ENCODE data around the gene ANKRD65. TPM values are rescaled to one million over a fixed set of nuclear protein-coding genes. Genes with fewer than 3 reads are reported as not detected.

Gene ANKRD65
- total RNA-seq, 1 donor from 2014 or later, result 21.5 TPM

DNA sequence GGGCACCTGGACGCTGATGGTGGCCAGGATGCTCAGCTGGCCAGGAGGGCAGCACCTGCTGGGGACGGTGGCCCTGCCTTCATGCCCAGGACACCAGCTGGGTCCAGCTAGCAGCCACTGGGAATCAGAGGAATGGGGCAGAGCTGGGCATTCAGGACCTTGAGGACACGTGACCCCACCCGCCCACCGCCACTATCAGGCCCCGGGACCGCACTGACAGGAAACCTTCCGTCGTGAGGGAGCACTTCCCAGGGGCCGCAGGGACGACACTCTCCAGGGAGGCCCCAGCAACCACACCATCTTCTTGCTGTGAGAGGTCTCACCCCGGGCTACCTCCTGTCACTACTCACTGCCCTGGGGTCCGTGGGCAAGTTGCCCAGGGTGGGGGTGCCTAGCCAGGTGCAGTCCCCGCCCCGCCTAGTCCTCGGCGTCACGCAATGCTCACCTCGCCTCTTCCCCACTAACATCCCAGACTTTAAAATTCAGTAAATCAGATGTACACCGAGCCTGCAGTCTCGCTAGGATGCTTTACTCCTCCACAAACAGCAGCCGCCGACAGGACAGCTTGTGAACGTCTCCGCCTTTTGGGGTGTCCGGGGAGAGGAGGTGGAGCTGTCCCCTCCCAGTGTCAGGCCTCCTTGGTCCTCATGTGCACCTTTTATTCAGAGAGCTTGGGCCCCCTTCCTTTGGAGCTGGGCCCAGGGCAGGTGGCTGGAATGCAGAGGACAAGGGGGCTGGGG, 19.4 kb upstream of the ANKRD65 start:
- TF ChIP-seq, protein P1, sequence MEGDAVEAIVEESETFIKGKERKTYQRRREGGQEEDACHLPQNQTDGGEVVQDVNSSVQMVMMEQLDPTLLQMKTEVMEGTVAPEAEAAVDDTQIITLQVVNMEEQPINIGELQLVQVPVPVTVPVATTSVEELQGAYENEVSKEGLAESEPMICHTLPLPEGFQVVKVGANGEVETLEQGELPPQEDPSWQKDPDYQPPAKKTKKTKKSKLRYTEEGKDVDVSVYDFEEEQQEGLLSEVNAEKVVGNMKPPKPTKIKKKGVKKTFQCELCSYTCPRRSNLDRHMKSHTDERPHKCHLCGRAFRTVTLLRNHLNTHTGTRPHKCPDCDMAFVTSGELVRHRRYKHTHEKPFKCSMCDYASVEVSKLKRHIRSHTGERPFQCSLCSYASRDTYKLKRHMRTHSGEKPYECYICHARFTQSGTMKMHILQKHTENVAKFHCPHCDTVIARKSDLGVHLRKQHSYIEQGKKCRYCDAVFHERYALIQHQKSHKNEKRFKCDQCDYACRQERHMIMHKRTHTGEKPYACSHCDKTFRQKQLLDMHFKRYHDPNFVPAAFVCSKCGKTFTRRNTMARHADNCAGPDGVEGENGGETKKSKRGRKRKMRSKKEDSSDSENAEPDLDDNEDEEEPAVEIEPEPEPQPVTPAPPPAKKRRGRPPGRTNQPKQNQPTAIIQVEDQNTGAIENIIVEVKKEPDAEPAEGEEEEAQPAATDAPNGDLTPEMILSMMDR (IDR thresholded peaks at IDR 0.05), result no peak
- no peak overlapping the region for H3K4me3 ChIP-seq
- ATAC-seq (no peak), DNase-seq (no peak)
- H3K27ac ChIP-seq, result no peak overlapping the region
- no peaks in the 10 kb centered on the region for H3K36me3 ChIP-seq
- no peaks in the 10 kb centered on the region for H3K9me3 ChIP-seq
- intact Hi-C loops (cut with DNase I), result no loop called here
- no peaks in the 10 kb centered on the region for H3K27me3 ChIP-seq
- peaks cover 23% of the 10 kb centered on the region for H3K4me1 ChIP-seq

GRCh38 chr1:1439546-1440261, 18.6 kb upstream of the ANKRD65 start:
- no peak overlapping the region for H3K4me3 ChIP-seq
- TF ChIP-seq, protein P1 (IDR thresholded peaks at IDR 0.05), result no peak
- no peak for ATAC-seq
- no peaks in the 10 kb centered on the region for H3K27me3 ChIP-seq
- no peaks in the 10 kb centered on the region for H3K36me3 ChIP-seq
- no peak overlapping the region for H3K27ac ChIP-seq
- no peaks in the 10 kb centered on the region for H3K9me3 ChIP-seq
- peaks cover 30% of the 10 kb centered on the region for H3K4me1 ChIP-seq
- no peak for DNase-seq
- intact Hi-C loops (cut with DNase I), result no loop called here

GRCh38 chr1:1438531-1439381, 17.7 kb upstream of the ANKRD65 start:
- H3K4me1 ChIP-seq, result peaks cover 40% of the 10 kb centered on the region
- DNase-seq, result no peak
- no peak overlapping the region for H3K27ac ChIP-seq
- no peak overlapping the region for H3K4me3 ChIP-seq
- intact Hi-C loops (cut with DNase I), result no loop called here
- no peaks in the 10 kb centered on the region for H3K36me3 ChIP-seq
- H3K9me3 ChIP-seq, result no peaks in the 10 kb centered on the region
- TF ChIP-seq, protein P1 (IDR thresholded peaks at IDR 0.05), result no peak
- H3K27me3 ChIP-seq, result no peaks in the 10 kb centered on the region
- no peak for ATAC-seq

DNA sequence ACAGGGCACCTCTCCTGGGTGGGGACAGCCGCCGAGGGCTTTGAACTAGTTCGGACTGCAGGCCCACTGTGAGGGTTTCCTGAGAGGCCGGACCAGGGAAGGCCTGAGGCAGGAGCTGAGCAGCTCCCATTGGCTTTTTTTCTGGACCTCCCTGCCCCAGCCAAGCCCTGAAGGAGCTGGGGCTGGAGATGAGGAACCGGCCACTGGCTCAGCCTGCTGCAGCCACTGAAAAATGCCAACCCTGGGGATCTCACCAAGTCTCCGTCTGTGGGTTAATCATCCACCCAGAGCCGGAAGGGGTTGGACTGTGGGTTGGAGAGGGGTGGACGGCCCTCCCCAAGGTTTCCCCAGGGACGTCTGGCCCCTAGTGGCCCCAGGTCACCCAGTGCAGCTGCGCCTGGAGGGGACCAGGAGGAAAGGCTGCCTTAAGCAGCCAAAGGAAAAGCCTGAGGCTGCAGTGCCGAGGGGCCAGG, 16.9 kb upstream of the ANKRD65 start:
- DNase-seq (peak; percentile 82), ATAC-seq (peak; percentile 29)
- intact Hi-C loops (cut with DNase I), result no loop called here
- Histone ChIP-seq H3K4me3 (no peak overlapping the region), H3K9me3 (no peaks in the 10 kb centered on the region), H3K27me3 (no peaks in the 10 kb centered on the region), H3K36me3 (no peaks in the 10 kb centered on the region), H3K4me1 (peaks cover 48% of the 10 kb centered on the region), H3K27ac (no peak overlapping the region)
- TF ChIP-seq, protein P1 (IDR thresholded peaks at IDR 0.05), result no peak

DNA sequence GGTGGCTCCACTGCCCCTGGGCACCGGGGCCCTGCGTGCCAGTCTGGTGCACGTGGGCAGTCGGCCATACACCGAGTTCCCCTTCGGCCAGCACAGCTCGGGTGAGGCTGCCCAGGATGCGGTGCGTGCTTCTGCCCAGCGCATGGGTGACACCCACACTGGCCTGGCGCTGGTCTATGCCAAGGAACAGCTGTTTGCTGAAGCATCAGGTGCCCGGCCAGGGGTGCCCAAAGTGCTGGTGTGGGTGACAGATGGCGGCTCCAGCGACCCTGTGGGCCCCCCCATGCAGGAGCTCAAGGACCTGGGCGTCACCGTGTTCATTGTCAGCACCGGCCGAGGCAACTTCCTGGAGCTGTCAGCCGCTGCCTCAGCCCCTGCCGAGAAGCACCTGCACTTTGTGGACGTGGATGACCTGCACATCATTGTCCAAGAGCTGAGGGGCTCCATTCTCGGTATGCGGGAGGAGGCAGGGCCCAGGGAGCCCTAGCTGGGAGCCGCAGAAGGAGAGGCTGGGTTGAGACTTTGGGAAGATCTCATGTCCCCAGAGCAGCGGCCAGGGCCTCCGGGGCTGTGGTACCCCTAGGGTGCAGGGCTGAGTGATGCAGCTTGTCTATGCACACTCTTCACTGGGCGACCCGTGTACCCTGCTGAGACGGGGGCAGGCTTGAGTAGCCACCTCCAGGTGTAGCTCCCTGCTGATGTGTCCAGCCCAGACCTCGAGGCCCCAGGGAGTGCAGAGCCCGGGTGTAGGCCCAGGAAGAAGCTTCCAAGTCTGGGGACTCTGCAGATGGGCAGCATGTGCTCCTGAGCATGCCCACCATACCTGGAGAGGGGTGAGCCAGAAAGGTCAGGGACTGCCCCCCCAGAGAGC, 16.2 kb upstream of the ANKRD65 start:
- ATAC-seq (no peak), DNase-seq (no peak)
- Histone ChIP-seq H3K4me3 (peak overlapping the region; percentile 57), H3K4me1 (peaks cover 54% of the 10 kb centered on the region), H3K36me3 (no peaks in the 10 kb centered on the region), H3K9me3 (no peaks in the 10 kb centered on the region), H3K27ac (no peak overlapping the region), H3K27me3 (no peaks in the 10 kb centered on the region)
- intact Hi-C loops (cut with DNase I), result no loop called here
- TF ChIP-seq, protein P1 (IDR thresholded peaks at IDR 0.05), result no peak

Data from upper lobe of right lung (tissue), 1 donor.